Aorta (tissue), 5 donors: ENCODE measurements around the gene RORB. TPM values are rescaled to one million over a fixed set of nuclear protein-coding genes. Genes with fewer than 3 reads are reported as not detected.

Experiments
- ATAC-seq: fragments of 200-7000 bp; cut with Tn5 transposase; one replicate; pipeline ENCODE4 v1.9.1; 2022; ENCODE audit warnings: moderate library complexity; ENCODE audit not compliant: low FRiP score
- DNase-seq, 2 donors: peaks; one replicate each; pipeline ENCODE4 v3.0.0-alpha.2; 2020
- H3K27ac ChIP-seq, 2 donors: one replicate each; pipeline ENCODE4 v1.5.1; 2013; ENCODE audit warnings: low read length in 2 of 2, mild to moderate bottlenecking in 2 of 2, moderate library complexity in 2 of 2, control low read depth in 1 of 2, inconsistent platforms in 1 of 2, low read depth in 1 of 2
- H3K27me3 ChIP-seq, 2 donors: one replicate each; pipeline ENCODE4 v1.6.1; 2013; ENCODE audit warnings: control low read depth in 1 of 2, low read length in 1 of 2, mild to moderate bottlenecking in 1 of 2, moderate library complexity in 1 of 2; ENCODE audit not compliant: insufficient read depth in 2 of 2, control insufficient read depth in 1 of 2
- H3K36me3 ChIP-seq, 2 donors: one replicate each; pipeline ENCODE4 v1.6.1; 2013; ENCODE audit warnings: control low read depth in 1 of 2, low read length in 1 of 2, mild to moderate bottlenecking in 1 of 2; ENCODE audit not compliant: insufficient read depth in 2 of 2, control insufficient read depth in 1 of 2
- H3K4me1 ChIP-seq, 2 donors: one replicate each; pipeline ENCODE4 v1.6.1; 2013; ENCODE audit warnings: low read length in 2 of 2, control low read depth in 1 of 2, mild to moderate bottlenecking in 1 of 2, moderate library complexity in 1 of 2; ENCODE audit not compliant: insufficient read depth in 2 of 2, control insufficient read depth in 1 of 2
- H3K4me3 ChIP-seq, 2 donors: one replicate each; pipeline ENCODE4 v1.5.1; 2013; ENCODE audit warnings: low read length in 2 of 2, control low read depth in 1 of 2, mild to moderate bottlenecking in 1 of 2
- H3K9me3 ChIP-seq: one replicate; pipeline ENCODE4 v1.6.1; 2013; ENCODE audit warnings: mild to moderate bottlenecking, low read length; ENCODE audit not compliant: control insufficient read depth
- WGBS, 2 donors: extraction: QIAGEN DNeasy Blood & Tissue Kit; methylation state at CpG; one replicate each; pipeline ENCODE4 v1.1.7; 2013; 5-methylcytosine and 5-hydroxymethylcytosine counted together
- intact Hi-C, 2 donors: fragments of 100-400 bp; cut with DNase I; formaldehyde crosslinking; loops; one replicate each; pipeline versions ENCODE4 v1.14.2 to v1.15.0; 2022
- polyA plus RNA-seq, 2 donors: library from polyadenylated mRNA; stranded (reverse); fragments of 200-250 nt; gene quantifications; one replicate each; pipeline ENCODE4 v1.2.3, GENCODE V29; 2013
- total RNA-seq, 2 donors: library from RNA; stranded (reverse); fragmentation: NEBNext Ultra II Directional; extraction: Animal tissue kit (Norgen Biotek cat#: 25700); gene quantifications; one replicate each; pipeline ENCODE4 v1.2.1, GENCODE V29; 2021
- donor health status: healthy with polysubstance abuse.
- donor health status: Bipolar disorder and iron deficiency.
- donor health status: DM: no; HTN: no; CAD: no.
- donor health status: DM: no; HTN: no; CAD: no.
- donor health status: DM: yes; HTN: yes; CAD: no.

Gene RORB
- total and polyA plus RNA-seq, 4 donors = 0.25 to 1.2 (median 0.70) TPM

- intact Hi-C loops = no loop called here
- H3K36me3 ChIP-seq = no peaks in the 10 kb centered on the region
- no peak for DNase-seq
- WGBS, 2 donors = 26 to 33% methylated on average over 9 of the region's 9 CpGs
- no peak overlapping the region for H3K27ac ChIP-seq
- H3K27me3 ChIP-seq = no peaks in the 10 kb centered on the region
- no peaks in the 10 kb centered on the region for H3K4me1 ChIP-seq
- ATAC-seq = peak; percentile 42
- H3K4me3 ChIP-seq = no peak overlapping the region
- no peaks in the 10 kb centered on the region for H3K9me3 ChIP-seq
Observed at GRCh38 chr9:74554751-74555419, 57.8 kb downstream of the RORB start.

GRCh38 chr9:74555565-74555964 is 58.4 kb downstream of the RORB start:
- Histone ChIP-seq H3K27ac (no peak overlapping the region), H3K27me3 (no peaks in the 10 kb centered on the region), H3K36me3 (no peaks in the 10 kb centered on the region), H3K4me1 (no peaks in the 10 kb centered on the region), H3K9me3 (no peaks in the 10 kb centered on the region), H3K4me3 (no peak overlapping the region)
- ATAC-seq = no peak
- intact Hi-C loops = no loop called here
- WGBS, 2 donors = 60 to 71% methylated on average over 3 of the region's 3 CpGs
- no peak for DNase-seq

- no peaks in the 10 kb centered on the region for H3K4me1 ChIP-seq
- no peaks in the 10 kb centered on the region for H3K9me3 ChIP-seq
- ATAC-seq (no peak), DNase-seq (no peak)
- intact Hi-C loops = no loop called here
- WGBS, 2 donors = 68 to 72% methylated on average over 3 of the region's 3 CpGs
- no peaks in the 10 kb centered on the region for H3K36me3 ChIP-seq
- H3K27ac ChIP-seq = no peak overlapping the region
- H3K4me3 ChIP-seq = no peak overlapping the region
- no peaks in the 10 kb centered on the region for H3K27me3 ChIP-seq
Observed at GRCh38 chr9:74556685-74557084, 59.5 kb downstream of the RORB start.

GRCh38 chr9:74557571-74557970 is 60.4 kb downstream of the RORB start:
- Histone ChIP-seq H3K36me3 (no peaks in the 10 kb centered on the region), H3K27ac (no peak overlapping the region), H3K27me3 (no peaks in the 10 kb centered on the region), H3K4me3 (no peak overlapping the region), H3K4me1 (no peaks in the 10 kb centered on the region), H3K9me3 (no peaks in the 10 kb centered on the region)
- intact Hi-C loops = no loop called here
- ATAC-seq (no peak), DNase-seq (no peak)
- WGBS, 2 donors = 72 to 80% methylated on average over 5 of the region's 5 CpGs

DNA sequence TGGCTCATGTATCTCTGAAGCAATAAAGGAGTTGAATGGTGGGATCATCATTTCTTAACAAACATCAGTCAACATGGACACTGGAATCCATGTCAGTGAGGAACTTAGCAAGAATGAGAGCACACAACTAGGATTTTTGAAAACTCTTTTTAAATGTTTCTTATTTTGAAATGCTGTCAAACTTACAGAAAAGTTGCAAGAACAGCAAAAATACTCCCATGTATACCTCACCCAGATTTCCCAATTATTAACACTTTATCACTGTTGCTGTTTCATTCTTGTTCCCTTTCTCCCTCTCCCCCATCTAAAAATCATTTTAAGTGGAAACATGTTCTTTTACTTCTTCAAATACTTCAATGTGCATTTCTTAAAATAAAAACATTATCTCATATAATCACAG is 65.5 kb downstream of the RORB start:
- Histone ChIP-seq H3K4me3 (no peak overlapping the region), H3K36me3 (no peaks in the 10 kb centered on the region), H3K9me3 (peaks cover 3% of the 10 kb centered on the region), H3K27ac (no peak overlapping the region), H3K4me1 (no peaks in the 10 kb centered on the region), H3K27me3 (no peaks in the 10 kb centered on the region)
- ATAC-seq (no peak), DNase-seq (no peak)
- intact Hi-C loops = no loop called here

DNA sequence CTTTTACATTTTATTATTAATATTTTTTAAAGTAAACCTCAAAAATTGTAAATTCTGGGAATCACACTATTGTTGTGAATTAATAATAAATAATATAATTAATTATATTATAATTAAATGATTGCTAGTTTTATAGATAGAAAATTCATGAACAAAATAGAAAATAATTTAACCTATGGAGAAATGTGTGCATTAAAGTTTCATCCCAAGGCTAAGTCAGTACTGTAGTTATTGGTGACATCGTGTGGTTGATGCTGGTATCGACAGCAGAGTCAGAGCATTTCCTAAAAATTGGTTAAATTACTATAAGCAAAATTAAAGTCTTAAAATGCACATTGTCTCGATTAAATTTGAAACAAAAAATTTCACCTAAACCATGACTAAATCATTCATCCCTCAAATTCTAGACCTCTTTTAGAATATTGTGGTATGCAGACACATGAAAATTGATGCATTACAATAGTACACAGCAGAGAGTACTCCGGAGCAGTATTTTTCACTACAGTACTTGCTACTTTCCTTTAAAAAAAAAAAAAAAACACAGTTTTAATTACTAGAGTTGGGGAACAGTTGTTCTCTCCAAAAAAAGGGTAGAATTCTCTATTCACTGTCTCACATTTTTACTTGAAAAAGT is 73.9 kb downstream of the RORB start:
- intact Hi-C loops = no loop called here
- H3K27me3 ChIP-seq = no peaks in the 10 kb centered on the region
- H3K27ac ChIP-seq = no peak overlapping the region
- DNase-seq (no peak), ATAC-seq (no peak)
- no peak overlapping the region for H3K4me3 ChIP-seq
- H3K9me3 ChIP-seq = no peaks in the 10 kb centered on the region
- H3K4me1 ChIP-seq = no peaks in the 10 kb centered on the region
- H3K36me3 ChIP-seq = no peaks in the 10 kb centered on the region
- WGBS, 2 donors = 21 to 22% methylated on average over 4 of the region's 4 CpGs

DNA sequence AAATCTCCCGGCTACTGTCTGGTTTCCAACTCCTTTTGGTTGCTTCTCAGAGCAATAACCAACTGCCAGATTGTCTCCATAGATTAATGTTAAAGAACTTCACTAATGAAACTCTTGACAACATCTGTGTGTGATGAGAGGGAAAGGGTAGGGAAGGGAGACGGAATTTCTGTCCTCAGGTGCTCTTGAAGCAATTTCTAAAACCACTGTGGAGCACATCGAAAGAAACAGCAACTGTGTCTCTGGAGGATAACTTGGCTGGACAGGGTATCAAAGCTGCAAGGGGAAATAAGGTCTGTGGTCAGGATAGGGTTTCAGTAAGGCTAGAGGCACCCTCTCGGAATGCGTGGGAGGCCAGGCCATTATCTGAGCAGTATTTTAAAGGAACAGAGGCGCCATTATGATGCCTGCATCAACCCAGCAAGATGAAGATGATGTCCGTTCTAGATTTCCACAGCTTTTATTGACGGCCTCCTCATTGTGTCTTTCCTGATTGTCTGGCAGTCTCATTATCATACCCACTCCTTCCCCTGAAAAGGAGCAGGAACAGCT is 76.6 kb downstream of the RORB start:
- no peaks in the 10 kb centered on the region for H3K36me3 ChIP-seq
- intact Hi-C loops = no loop called here
- WGBS, 2 donors = 48 to 70% methylated on average over 8 of the region's 8 CpGs
- no peaks in the 10 kb centered on the region for H3K9me3 ChIP-seq
- no peak overlapping the region for H3K4me3 ChIP-seq
- ATAC-seq (no peak), DNase-seq (no peak)
- H3K27ac ChIP-seq = no peak overlapping the region
- no peaks in the 10 kb centered on the region for H3K27me3 ChIP-seq
- no peaks in the 10 kb centered on the region for H3K4me1 ChIP-seq

DNA sequence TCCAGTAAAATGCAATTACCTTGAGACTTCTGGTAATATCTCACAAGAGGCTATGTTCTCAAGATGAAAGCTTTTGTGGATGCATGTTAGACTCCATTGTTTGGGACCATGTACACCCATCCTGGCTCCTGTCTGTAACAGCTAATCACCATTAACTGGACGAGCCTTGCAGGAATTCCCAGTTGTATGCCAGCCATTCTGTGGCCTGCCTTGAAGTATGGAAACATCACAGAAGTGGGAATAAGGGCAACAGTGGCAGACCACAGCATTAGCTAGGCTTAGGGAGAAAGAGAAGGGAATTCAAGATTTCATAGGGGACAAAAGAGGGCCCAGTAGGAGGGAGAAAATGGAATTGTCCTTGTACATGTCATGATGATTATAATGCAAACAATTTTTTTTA is 79.0 kb downstream of the RORB start:
- H3K4me1 ChIP-seq = no peaks in the 10 kb centered on the region
- DNase-seq (no peak), ATAC-seq (no peak)
- no peaks in the 10 kb centered on the region for H3K27me3 ChIP-seq
- H3K9me3 ChIP-seq = no peaks in the 10 kb centered on the region
- WGBS, 2 donors = 27 to 51% methylated on average over 1 of the region's 1 CpG
- H3K36me3 ChIP-seq = no peaks in the 10 kb centered on the region
- H3K4me3 ChIP-seq = no peak overlapping the region
- intact Hi-C loops = loop anchor here in 1 of 2 donors (5.0 kb wide), 1 partner anchor 1374 kb away; no protein-coding TSS in a partner anchor
- H3K27ac ChIP-seq = no peak overlapping the region

DNA sequence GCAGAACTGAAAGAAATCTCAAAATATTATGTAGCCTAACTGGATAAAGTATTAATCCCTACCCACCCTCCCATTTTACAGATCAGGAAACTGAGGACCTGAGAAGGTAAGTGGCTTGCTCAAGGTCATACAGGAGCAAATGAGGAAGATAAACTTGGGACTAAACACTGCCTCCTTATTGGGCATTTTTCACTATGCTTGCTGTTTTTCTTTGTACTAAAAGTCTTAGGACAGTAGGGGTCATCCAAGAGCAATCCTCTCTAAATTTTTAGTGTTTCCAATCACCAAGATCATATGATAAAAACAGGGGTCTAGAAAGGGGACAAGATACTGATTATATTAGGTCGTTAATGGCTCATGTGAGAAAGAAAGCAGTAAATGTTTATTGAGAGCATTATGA is 80.8 kb downstream of the RORB start:
- Histone ChIP-seq H3K9me3 (no peaks in the 10 kb centered on the region), H3K4me1 (no peaks in the 10 kb centered on the region), H3K27ac (no peak overlapping the region), H3K27me3 (no peaks in the 10 kb centered on the region), H3K4me3 (no peak overlapping the region), H3K36me3 (no peaks in the 10 kb centered on the region)
- no peak for DNase-seq
- WGBS, 2 donors = 38 to 41% methylated on average over 1 of the region's 1 CpG
- intact Hi-C loops = loop anchor here in 1 of 2 donors (5.0 kb wide), 1 partner anchor 1376 kb away; no protein-coding TSS in a partner anchor
- no peak for ATAC-seq
